Body of pancreas (tissue), 4 donors: ENCODE results near the gene SPTB. TPM values are rescaled to one million over a fixed set of nuclear protein-coding genes. Genes with fewer than 3 reads are reported as not detected.

ENCODE experiments used
- ATAC-seq: fragments of 150-250 bp; one replicate; pipeline ENCODE4 v1.9.1; 2016
- DNase-seq, 4 donors: peaks; one replicate each; pipeline ENCODE4 v3.0.0-alpha.2; 2019
- H3K27ac ChIP-seq, 4 donors: fragments of 200-600 bp; sonication (generic); 1 replicate in 3 of 4; 2 replicates in 1 of 4; pipeline versions ENCODE4 v1.5.1 to v1.6.1; 2016 to 2019; ENCODE audit warnings: mild to moderate bottlenecking in 1 of 4, mixed read lengths in 1 of 4, moderate library complexity in 1 of 4
- H3K27me3 ChIP-seq, 2 donors: fragments of 200-600 bp; sonication (generic); one replicate each; pipeline ENCODE4 v1.6.0; 2016; ENCODE audit warnings: mild to moderate bottlenecking in 1 of 2
- H3K36me3 ChIP-seq, 2 donors: fragments of 200-600 bp; sonication (generic); replicated peaks in 1 of 2; 2 replicates each; pipeline ENCODE4 v1.5.1; 2016; ENCODE audit warnings: low read depth in 2 of 2; ENCODE audit not compliant: insufficient read depth in 1 of 2
- H3K4me1 ChIP-seq: fragments of 200-600 bp; sonication (generic); one replicate; pipeline ENCODE4 v1.6.0; 2016
- H3K4me3 ChIP-seq, 2 donors: fragments of 200-600 bp; sonication (generic); 1 replicate in 1 of 2; 2 replicates in 1 of 2; pipeline ENCODE4 v1.5.1; 2016 to 2019
- H3K9me3 ChIP-seq, 3 donors: fragments of 200-600 bp; sonication (generic); 1 replicate in 2 of 3; 2 replicates in 1 of 3; pipeline ENCODE4 v1.5.1; 2016
- CTCF ChIP-seq, 7 experiments: fragments of 450-650 bp in 4 of 7; fragments of 200-600 bp in 3 of 7; sonication (generic) in 3 of 7; IDR thresholded peaks; one replicate each; pipeline ENCODE4 v1.5.1; 2016 to 2019; ENCODE audit warnings: antibody characterized with exemption in 7 of 7
- POLR2A ChIP-seq, 3 donors: fragments of 450-650 bp; IDR thresholded peaks; one replicate each; pipeline ENCODE4 v1.6.1; 2016; ENCODE audit warnings: antibody characterized with exemption in 3 of 3, mild to moderate bottlenecking in 2 of 3
- WGBS, 2 donors: methylation state at CpG; one replicate each; pipeline ENCODE4 v1.1.5; 2017; 5-methylcytosine and 5-hydroxymethylcytosine counted together
- intact Hi-C: fragments of 100-400 bp; cut with DNase I; formaldehyde crosslinking; loops from one replicate; pipeline ENCODE4 v1.15.1; 2023
- total RNA-seq, 2 donors: library from RNA; depleted of rRNA; stranded (reverse); fragments of >200 nt; gene quantifications; one replicate each; pipeline ENCODE4 v1.1.0, GENCODE V29; 2016

Gene SPTB
- total RNA-seq, 2 donors from 2014 or later = 3.4 to 8.6 TPM

DNA sequence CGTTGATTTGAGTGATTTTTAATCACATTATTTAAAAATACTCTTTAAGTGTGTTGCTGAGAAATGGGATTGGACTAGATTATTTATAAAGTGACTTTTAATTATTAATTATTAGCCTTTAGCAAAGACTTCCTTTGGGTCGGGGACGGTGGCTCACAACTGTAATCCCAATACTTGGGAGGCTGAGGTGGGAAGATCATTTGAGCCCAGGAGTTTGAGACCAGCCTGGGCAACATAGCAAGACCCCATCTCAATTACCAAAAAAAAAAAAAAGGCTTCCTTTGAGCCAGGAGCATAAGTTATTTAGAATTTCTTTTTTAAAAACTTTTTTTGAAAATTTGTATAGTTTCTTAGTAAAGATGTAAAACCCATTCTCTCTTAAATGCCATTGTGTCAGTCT, 43.3 kb upstream of the SPTB start:
- Histone ChIP-seq H3K4me3 (no peak overlapping the region), H3K4me1 (peaks cover 7% of the 10 kb centered on the region), H3K27ac (no peak overlapping the region), H3K9me3 (no peaks in the 10 kb centered on the region), H3K36me3 (peaks cover 0 to 5% of the 10 kb centered on the region in 2 donors), H3K27me3 (no peaks in the 10 kb centered on the region)
- 82 to 84% methylated on average over 3 of the region's 3 CpGs for WGBS, 2 donors
- intact Hi-C loops = no loop called here
- DNase-seq (no peak), ATAC-seq (no peak)
- TF ChIP-seq POLR2A (IDR thresholded peaks at IDR 0.05) = no peak
- no peak for TF ChIP-seq CTCF (IDR thresholded peaks at IDR 0.05)

DNA sequence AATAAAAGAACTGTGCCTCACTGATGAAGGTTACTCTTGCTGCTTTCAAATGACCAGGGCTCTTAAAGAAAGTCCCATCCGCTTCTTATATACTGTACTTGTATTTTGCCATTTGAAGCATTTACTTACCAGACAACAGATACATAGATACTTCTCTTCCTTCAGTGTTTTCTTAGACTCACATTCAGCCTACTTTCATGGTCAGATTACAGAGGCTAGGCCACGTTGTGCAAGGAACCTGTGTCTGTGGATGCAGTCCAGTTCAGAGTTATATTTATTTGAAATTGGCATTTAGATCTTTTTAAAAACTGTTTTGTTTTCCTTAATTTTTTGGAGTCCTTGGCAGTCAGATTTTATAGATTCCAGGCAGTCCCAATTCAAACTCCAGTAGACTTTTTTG, 40.8 kb upstream of the SPTB start:
- H3K4me1 ChIP-seq = peaks cover 13% of the 10 kb centered on the region
- H3K27ac ChIP-seq = no peak overlapping the region
- ATAC-seq (no peak), DNase-seq (no peak)
- TF ChIP-seq POLR2A (IDR thresholded peaks at IDR 0.05) = no peak
- TF ChIP-seq CTCF (IDR thresholded peaks at IDR 0.05) = no peak
- 69 to 76% methylated on average over 2 of the region's 2 CpGs for WGBS, 2 donors
- H3K36me3 ChIP-seq = no peaks in the 10 kb centered on the region
- no peak overlapping the region for H3K4me3 ChIP-seq
- H3K27me3 ChIP-seq = no peaks in the 10 kb centered on the region
- no peaks in the 10 kb centered on the region for H3K9me3 ChIP-seq
- intact Hi-C loops = no loop called here

- Histone ChIP-seq H3K9me3 (no peaks in the 10 kb centered on the region), H3K4me1 (peaks cover 19% of the 10 kb centered on the region), H3K27ac (no peak overlapping the region), H3K36me3 (no peaks in the 10 kb centered on the region), H3K4me3 (no peak overlapping the region), H3K27me3 (no peaks in the 10 kb centered on the region)
- DNase-seq (no peak), ATAC-seq (no peak)
- TF ChIP-seq CTCF (IDR thresholded peaks at IDR 0.05) = no peak
- no peak for TF ChIP-seq POLR2A (IDR thresholded peaks at IDR 0.05)
- WGBS, 2 donors = 89 to 92% methylated on average over 5 of the region's 5 CpGs
- intact Hi-C loops = no loop called here
These were observed 39.9 kb upstream of the SPTB start for GRCh38 chr14:64919618-64920017.

DNA sequence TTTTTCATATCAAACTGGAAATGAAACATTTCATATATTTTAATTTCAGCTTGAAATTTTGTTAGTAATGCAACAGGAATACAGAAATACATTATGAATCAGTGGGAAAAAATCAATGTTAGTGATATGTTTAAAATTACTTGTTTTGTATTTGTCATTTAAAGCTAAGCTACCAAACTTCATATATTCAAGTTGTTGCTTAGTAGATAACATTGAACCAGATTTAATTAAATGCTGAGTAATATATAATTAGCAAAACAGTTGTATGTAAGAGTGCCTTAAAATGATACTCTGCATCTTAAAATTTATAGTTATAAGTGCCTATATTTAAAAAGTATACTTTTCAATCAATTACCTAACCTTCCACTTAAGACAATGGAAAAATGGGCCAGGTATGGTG, 39.5 kb upstream of the SPTB start:
- Histone ChIP-seq H3K4me1 (peaks cover 19% of the 10 kb centered on the region), H3K27ac (no peak overlapping the region), H3K4me3 (no peak overlapping the region), H3K36me3 (no peaks in the 10 kb centered on the region), H3K27me3 (no peaks in the 10 kb centered on the region), H3K9me3 (no peaks in the 10 kb centered on the region)
- no peak for TF ChIP-seq CTCF (IDR thresholded peaks at IDR 0.05)
- no peak for TF ChIP-seq POLR2A (IDR thresholded peaks at IDR 0.05)
- DNase-seq = no peak
- ATAC-seq = no peak
- intact Hi-C loops = no loop called here

GRCh38 chr14:64918216-64918615, 38.5 kb upstream of the SPTB start:
- H3K27ac ChIP-seq = no peak overlapping the region
- peaks cover 19% of the 10 kb centered on the region for H3K4me1 ChIP-seq
- no peak overlapping the region for H3K4me3 ChIP-seq
- H3K27me3 ChIP-seq = no peaks in the 10 kb centered on the region
- WGBS, 2 donors = 88 to 89% methylated on average over 4 of the region's 4 CpGs
- intact Hi-C loops = no loop called here
- no peak for TF ChIP-seq CTCF (IDR thresholded peaks at IDR 0.05)
- no peak for TF ChIP-seq POLR2A (IDR thresholded peaks at IDR 0.05)
- ATAC-seq (no peak), DNase-seq (no peak)
- H3K9me3 ChIP-seq = no peaks in the 10 kb centered on the region
- no peaks in the 10 kb centered on the region for H3K36me3 ChIP-seq
